SK-N-SH treated with all-trans-retinoic acid at 6 μM for 48 hours (cell line): ENCODE data around the gene RGS9.

Source experiments
- ATAC-seq: fragments of 200-7000 bp; cut with Tn5 transposase; 3 replicates; pipeline ENCODE4 v1.9.1; 2020; ENCODE audit warnings: mild to moderate bottlenecking, moderate library complexity
- BACH2 ChIP-seq: fragments of 250-450 bp; sonication (Bioruptor Pico); IDR thresholded peaks from 2 replicates; pipeline ENCODE4 v1.9.0; 2021; ENCODE audit warnings: mild to moderate bottlenecking, borderline replicate concordance
- CSDC2 ChIP-seq: fragments of 250-450 bp; sonication (Bioruptor Pico); IDR thresholded peaks from 2 replicates; pipeline ENCODE4 v1.5.0; 2020; ENCODE audit warnings: mild to moderate bottlenecking, moderate library complexity
- ESRRG ChIP-seq: fragments of 250-450 bp; sonication (Bioruptor Pico); IDR thresholded peaks from 2 replicates; pipeline ENCODE4 v1.6.1; 2021; ENCODE audit warnings: mild to moderate bottlenecking
- GLIS3 ChIP-seq: fragments of 250-450 bp; sonication (Bioruptor Pico); IDR thresholded peaks from 2 replicates; pipeline ENCODE4 v1.5.0; 2020; ENCODE audit warnings: mild to moderate bottlenecking, moderate library complexity
- ISL1 ChIP-seq: fragments of 250-450 bp; sonication (Bioruptor Pico); IDR thresholded peaks from 2 replicates; pipeline ENCODE4 v2.1.2; 2022; ENCODE audit warnings: mild to moderate bottlenecking, moderate library complexity
- OSR1 ChIP-seq: fragments of 250-450 bp; sonication (Bioruptor Pico); IDR thresholded peaks from 2 replicates; pipeline ENCODE4 v1.8.0; 2022; ENCODE audit warnings: moderate library complexity, mild to moderate bottlenecking, inconsistent platforms
- RARB ChIP-seq: fragments of 250-450 bp; sonication (Bioruptor Pico); IDR thresholded peaks from 2 replicates; pipeline ENCODE4 v1.8.0; 2021; ENCODE audit warnings: mild to moderate bottlenecking, moderate library complexity
- SNAI2 ChIP-seq: fragments of 250-450 bp; sonication (Bioruptor Pico); IDR thresholded peaks from 2 replicates; pipeline ENCODE4 v1.5.0; 2020; ENCODE audit warnings: mild to moderate bottlenecking, moderate library complexity
- TCF4 ChIP-seq: fragments of 250-450 bp; sonication (Bioruptor Pico); IDR thresholded peaks from 2 replicates; pipeline ENCODE4 v1.8.0; 2021; ENCODE audit warnings: mild to moderate bottlenecking, moderate library complexity, borderline replicate concordance
- TOX ChIP-seq: fragments of 250-450 bp; sonication (Bioruptor Pico); IDR thresholded peaks from 2 replicates; pipeline ENCODE4 v1.8.0; 2021; ENCODE audit warnings: mild to moderate bottlenecking, moderate library complexity, borderline replicate concordance
- ZC3H10 ChIP-seq: fragments of 250-450 bp; sonication (Bioruptor Pico); IDR thresholded peaks from 2 replicates; pipeline ENCODE4 v1.5.1; 2021; ENCODE audit warnings: mild to moderate bottlenecking, moderate library complexity
- ZFP3 ChIP-seq: fragments of 250-450 bp; sonication (Bioruptor Pico); IDR thresholded peaks from 2 replicates; pipeline ENCODE4 v1.5.0; 2020; ENCODE audit warnings: mild to moderate bottlenecking, moderate library complexity
- ZFP30 ChIP-seq: fragments of 450-650 bp; formaldehyde crosslinking; IDR thresholded peaks from 2 replicates; pipeline ENCODE4 v1.5.0; 2022; ENCODE audit warnings: mild to moderate bottlenecking, moderate library complexity
- ZNF565 ChIP-seq: fragments of 450-650 bp; formaldehyde crosslinking; conservative IDR thresholded peaks from 2 replicates; pipeline ENCODE4 v1.5.0; 2020; ENCODE audit warnings: low read depth, mild to moderate bottlenecking, moderate library complexity
- ZNF70 ChIP-seq: fragments of 450-650 bp; formaldehyde crosslinking; IDR thresholded peaks from 2 replicates; pipeline ENCODE4 v1.5.0; 2020; ENCODE audit warnings: mild to moderate bottlenecking, moderate library complexity
- ZNF8 ChIP-seq: fragments of 450-650 bp; formaldehyde crosslinking; IDR thresholded peaks from 2 replicates; pipeline ENCODE4 v1.5.0; 2020; ENCODE audit warnings: mild to moderate bottlenecking, moderate library complexity
- TF ChIP-seq, protein P1 (sequence below): fragments of 250-450 bp; sonication (Bioruptor Pico); IDR thresholded peaks from 2 replicates; pipeline ENCODE4 v1.5.1; 2021; ENCODE audit warnings: mild to moderate bottlenecking, moderate library complexity
- TF ChIP-seq, protein P2 (sequence below): fragments of 250-450 bp; sonication (Bioruptor Pico); IDR thresholded peaks from 2 replicates; pipeline ENCODE4 v1.5.0; 2020; ENCODE audit warnings: mild to moderate bottlenecking, moderate library complexity
- TF ChIP-seq, protein P3 (sequence below): fragments of 250-450 bp; sonication (Bioruptor Pico); IDR thresholded peaks from 2 replicates; pipeline ENCODE4 v1.5.1; 2020; ENCODE audit warnings: low read depth, mild to moderate bottlenecking, moderate library complexity
- TF ChIP-seq, protein P4 (sequence below): fragments of 250-450 bp; sonication (Bioruptor Pico); IDR thresholded peaks from 2 replicates; pipeline ENCODE4 v1.8.0; 2021; ENCODE audit warnings: low read depth, mild to moderate bottlenecking, moderate library complexity, borderline replicate concordance
- TF ChIP-seq, protein P5 (sequence below): fragments of 250-450 bp; sonication (Bioruptor Pico); IDR thresholded peaks from 2 replicates; pipeline ENCODE4 v1.8.0; 2020; ENCODE audit warnings: mild to moderate bottlenecking, moderate library complexity, borderline replicate concordance

RGS9 gene

DNA sequence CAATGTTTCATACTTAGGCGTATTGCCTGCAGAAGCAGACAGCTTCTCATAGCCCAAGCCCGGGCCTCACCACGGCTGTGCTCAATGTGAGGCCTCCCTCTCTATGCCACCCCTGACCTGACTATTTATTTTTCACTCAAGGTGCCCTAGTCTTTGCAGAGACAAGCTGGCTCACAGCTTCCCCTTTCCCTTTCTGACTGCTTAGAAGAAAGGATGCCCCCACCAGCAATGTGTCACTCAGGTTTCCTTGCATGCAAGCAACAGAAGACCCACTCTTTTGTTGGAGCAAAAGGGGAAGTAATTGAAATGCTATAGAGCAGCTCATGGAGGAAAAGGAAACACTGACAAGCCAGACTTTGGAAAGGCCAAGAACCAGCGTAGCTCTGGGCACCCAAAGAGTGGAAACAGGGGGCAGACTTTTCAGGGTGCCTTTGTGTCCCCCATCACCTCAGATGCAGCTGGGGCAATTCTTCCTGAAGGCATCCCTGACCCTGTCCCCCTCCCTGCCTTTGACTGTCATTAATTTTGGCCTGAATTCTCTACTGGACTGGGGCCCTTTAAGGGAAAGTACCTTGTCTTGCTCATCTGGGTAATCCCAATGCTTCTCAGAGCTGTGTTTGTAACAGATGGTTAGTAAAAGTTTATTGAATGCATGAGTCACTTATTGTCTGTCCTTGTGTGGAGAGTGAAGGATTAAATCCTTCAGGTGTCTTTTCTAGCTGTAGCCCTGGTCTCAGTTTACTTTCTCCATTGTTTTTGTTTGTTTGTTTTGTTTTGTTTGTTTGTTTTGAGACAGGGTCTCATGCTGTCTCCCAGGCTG lies 17.8 kb downstream of the RGS9 start:
- TF ChIP-seq ZFP30 (no peak), TCF4 (no peak), ZNF8 (CRISPR knock-in tag) (no peak), RARB (CRISPR knock-in tag) (no peak), TOX (CRISPR knock-in tag) (no peak), ZFP3 (CRISPR knock-in tag) (no peak), ZNF565 (CRISPR knock-in tag) (no peak), CSDC2 (CRISPR knock-in tag) (no peak), ISL1 (CRISPR knock-in tag) (no peak), ZC3H10 (CRISPR knock-in tag) (no peak), BACH2 (CRISPR knock-in tag) (no peak), ESRRG (CRISPR knock-in tag) (no peak), SNAI2 (no peak), GLIS3 (CRISPR knock-in tag) (no peak)
- TF ChIP-seq, protein P1, sequence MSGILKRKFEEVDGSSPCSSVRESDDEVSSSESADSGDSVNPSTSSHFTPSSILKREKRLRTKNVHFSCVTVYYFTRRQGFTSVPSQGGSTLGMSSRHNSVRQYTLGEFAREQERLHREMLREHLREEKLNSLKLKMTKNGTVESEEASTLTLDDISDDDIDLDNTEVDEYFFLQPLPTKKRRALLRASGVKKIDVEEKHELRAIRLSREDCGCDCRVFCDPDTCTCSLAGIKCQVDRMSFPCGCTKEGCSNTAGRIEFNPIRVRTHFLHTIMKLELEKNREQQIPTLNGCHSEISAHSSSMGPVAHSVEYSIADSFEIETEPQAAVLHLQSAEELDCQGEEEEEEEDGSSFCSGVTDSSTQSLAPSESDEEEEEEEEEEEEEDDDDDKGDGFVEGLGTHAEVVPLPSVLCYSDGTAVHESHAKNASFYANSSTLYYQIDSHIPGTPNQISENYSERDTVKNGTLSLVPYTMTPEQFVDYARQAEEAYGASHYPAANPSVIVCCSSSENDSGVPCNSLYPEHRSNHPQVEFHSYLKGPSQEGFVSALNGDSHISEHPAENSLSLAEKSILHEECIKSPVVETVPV (CRISPR knock-in tag): no peak
- TF ChIP-seq, protein P2, sequence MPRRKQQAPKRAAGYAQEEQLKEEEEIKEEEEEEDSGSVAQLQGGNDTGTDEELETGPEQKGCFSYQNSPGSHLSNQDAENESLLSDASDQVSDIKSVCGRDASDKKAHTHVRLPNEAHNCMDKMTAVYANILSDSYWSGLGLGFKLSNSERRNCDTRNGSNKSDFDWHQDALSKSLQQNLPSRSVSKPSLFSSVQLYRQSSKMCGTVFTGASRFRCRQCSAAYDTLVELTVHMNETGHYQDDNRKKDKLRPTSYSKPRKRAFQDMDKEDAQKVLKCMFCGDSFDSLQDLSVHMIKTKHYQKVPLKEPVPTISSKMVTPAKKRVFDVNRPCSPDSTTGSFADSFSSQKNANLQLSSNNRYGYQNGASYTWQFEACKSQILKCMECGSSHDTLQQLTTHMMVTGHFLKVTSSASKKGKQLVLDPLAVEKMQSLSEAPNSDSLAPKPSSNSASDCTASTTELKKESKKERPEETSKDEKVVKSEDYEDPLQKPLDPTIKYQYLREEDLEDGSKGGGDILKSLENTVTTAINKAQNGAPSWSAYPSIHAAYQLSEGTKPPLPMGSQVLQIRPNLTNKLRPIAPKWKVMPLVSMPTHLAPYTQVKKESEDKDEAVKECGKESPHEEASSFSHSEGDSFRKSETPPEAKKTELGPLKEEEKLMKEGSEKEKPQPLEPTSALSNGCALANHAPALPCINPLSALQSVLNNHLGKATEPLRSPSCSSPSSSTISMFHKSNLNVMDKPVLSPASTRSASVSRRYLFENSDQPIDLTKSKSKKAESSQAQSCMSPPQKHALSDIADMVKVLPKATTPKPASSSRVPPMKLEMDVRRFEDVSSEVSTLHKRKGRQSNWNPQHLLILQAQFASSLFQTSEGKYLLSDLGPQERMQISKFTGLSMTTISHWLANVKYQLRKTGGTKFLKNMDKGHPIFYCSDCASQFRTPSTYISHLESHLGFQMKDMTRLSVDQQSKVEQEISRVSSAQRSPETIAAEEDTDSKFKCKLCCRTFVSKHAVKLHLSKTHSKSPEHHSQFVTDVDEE (CRISPR knock-in tag): no peak
- TF ChIP-seq, protein P3, sequence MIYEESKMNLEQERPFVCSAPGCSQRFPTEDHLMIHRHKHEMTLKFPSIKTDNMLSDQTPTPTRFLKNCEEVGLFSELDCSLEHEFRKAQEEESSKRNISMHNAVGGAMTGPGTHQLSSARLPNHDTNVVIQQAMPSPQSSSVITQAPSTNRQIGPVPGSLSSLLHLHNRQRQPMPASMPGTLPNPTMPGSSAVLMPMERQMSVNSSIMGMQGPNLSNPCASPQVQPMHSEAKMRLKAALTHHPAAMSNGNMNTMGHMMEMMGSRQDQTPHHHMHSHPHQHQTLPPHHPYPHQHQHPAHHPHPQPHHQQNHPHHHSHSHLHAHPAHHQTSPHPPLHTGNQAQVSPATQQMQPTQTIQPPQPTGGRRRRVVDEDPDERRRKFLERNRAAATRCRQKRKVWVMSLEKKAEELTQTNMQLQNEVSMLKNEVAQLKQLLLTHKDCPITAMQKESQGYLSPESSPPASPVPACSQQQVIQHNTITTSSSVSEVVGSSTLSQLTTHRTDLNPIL (CRISPR knock-in tag): no peak
- TF ChIP-seq, protein P4, sequence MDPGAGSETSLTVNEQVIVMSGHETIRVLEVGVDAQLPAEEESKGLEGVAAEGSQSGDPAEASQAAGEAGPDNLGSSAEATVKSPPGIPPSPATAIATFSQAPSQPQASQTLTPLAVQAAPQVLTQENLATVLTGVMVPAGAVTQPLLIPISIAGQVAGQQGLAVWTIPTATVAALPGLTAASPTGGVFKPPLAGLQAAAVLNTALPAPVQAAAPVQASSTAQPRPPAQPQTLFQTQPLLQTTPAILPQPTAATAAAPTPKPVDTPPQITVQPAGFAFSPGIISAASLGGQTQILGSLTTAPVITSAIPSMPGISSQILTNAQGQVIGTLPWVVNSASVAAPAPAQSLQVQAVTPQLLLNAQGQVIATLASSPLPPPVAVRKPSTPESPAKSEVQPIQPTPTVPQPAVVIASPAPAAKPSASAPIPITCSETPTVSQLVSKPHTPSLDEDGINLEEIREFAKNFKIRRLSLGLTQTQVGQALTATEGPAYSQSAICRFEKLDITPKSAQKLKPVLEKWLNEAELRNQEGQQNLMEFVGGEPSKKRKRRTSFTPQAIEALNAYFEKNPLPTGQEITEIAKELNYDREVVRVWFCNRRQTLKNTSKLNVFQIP (CRISPR knock-in tag): no peak
- ATAC-seq: peak; percentile 79

DNA sequence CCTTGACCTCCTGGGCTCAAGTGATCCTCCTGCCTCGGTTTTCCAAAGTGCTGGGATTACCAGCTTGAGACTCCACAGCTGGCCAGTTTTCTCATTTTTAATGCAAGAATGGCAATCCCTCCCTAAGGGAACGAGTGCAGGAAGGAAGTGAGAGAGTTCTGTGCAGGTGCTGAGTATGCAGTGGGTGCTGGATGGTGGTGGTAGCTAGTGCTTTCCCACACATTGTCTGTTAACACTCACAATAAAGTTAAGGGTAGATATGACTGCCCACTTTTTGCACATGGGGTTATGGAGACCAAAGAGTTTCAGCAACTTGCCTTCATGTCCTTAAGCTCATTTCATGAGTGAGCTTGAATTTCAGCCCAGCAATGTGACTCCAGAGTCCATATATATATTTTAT lies 18.5 kb downstream of the RGS9 start:
- no peak; the same call in 2 of the 3 replicates for ATAC-seq
- TF ChIP-seq, protein P5, sequence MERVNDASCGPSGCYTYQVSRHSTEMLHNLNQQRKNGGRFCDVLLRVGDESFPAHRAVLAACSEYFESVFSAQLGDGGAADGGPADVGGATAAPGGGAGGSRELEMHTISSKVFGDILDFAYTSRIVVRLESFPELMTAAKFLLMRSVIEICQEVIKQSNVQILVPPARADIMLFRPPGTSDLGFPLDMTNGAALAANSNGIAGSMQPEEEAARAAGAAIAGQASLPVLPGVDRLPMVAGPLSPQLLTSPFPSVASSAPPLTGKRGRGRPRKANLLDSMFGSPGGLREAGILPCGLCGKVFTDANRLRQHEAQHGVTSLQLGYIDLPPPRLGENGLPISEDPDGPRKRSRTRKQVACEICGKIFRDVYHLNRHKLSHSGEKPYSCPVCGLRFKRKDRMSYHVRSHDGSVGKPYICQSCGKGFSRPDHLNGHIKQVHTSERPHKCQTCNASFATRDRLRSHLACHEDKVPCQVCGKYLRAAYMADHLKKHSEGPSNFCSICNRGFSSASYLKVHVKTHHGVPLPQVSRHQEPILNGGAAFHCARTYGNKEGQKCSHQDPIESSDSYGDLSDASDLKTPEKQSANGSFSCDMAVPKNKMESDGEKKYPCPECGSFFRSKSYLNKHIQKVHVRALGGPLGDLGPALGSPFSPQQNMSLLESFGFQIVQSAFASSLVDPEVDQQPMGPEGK (CRISPR knock-in tag): no peak
- TF ChIP-seq ESRRG (CRISPR knock-in tag) (no peak), SNAI2 (no peak), TCF4 (no peak), ZNF70 (CRISPR knock-in tag) (no peak), OSR1 (CRISPR knock-in tag) (no peak), CSDC2 (CRISPR knock-in tag) (no peak), GLIS3 (CRISPR knock-in tag) (no peak)
- TF ChIP-seq, protein P4 (CRISPR knock-in tag): no peak
- TF ChIP-seq, protein P2 (CRISPR knock-in tag): no peak
